SKM-1 (cell line): ENCODE measurements around the gene HTR2A.
"Not testable (repeated sequence)": the region's sequence is repeated elsewhere in the genome, so short reads cannot be mapped to it uniquely, and the experiment has no call there.

Experiments
- DNase-seq: peaks from one replicate; lab custom pipeline; 2025; ENCODE audit not compliant: unreplicated experiment; lab: John Stamatoyannopoulos, UW

HTR2A gene

GRCh38 chr13:46812301-46812797, 84.5 kb downstream of the HTR2A start:
- DNase-seq = no peak

- DNase-seq = no peak
Measured at GRCh38 chr13:46810440-46810839, 86.4 kb downstream of the HTR2A start.

DNA sequence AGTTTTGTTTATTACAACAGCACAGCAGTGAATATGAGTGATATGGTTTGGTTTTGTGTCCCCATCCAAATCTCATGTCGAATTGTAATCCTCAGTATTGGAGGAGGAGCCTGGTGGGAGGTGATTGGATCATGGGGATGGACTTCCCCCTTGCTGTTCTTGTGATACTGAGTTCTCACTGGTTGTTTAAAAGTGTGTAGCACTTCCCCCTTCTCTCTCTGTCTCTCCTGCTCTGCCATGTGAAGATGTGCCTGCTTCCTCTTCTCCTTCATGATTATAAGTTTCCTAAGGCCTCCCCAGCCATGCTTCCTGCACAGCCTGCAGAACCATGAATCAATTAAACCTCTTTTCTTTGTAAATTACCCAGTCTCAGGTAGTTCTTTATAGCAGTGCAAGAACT, 91.9 kb downstream of the HTR2A start:
- not testable (repeated sequence) for DNase-seq

DNA sequence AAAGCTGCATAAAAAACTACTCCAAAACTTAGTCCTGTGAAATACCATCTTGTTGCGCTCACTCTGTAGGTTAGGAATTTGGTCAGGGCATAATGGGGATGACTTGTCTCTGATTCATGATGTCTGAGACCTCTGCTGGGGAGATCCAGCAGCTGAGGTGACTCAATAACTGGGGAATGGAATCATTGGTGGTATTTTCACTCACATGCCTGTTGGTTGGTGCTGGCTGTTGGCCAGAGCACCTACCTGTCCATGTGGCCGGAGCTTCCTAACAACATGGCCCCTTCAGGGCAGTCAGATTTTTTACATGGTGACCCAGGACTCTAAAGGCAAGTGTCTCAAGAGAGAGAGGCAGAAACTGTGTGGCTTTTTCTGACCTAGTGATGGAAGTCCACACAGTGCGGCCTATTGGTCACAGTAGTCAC, 92.5 kb downstream of the HTR2A start:
- DNase-seq = no peak

DNA sequence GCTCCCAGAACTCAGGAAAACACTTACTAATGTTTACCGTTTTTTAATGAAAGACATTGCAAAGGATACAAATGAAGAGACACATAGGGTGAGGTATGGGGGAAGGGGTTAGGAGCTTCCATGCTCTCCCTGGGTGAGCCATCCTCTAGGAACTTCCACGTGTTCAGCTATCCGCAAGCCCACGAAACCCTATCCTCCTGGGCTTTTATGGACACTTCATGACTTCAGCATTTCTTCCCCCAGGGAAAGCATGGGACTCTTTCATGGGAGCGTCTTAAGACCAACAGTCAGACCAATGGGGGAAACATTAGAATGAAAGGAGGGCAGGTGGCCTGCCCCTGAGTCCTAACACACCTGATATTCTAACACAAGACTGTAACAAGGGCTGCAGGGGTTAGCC, 93.3 kb downstream of the HTR2A start:
- DNase-seq = no peak

DNA sequence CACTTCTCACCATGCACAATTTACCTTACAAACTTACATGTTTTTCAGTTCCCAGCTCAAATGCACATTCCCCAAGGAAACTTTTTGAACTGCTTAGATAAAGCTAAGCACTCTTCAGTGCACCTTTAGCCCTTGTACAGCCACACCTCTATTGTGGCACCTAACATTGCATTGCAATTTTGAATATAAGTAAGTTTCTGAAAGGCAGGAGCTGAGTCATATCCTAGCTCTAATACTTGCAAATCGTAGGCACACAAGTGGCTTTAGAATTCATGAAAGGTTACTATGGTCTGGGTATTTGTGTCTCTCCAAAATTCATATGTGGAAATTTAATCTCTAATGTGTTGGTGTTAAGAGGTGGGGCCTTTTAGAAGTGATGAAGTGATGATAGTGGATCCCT, 95.0 kb downstream of the HTR2A start:
- DNase-seq = no peak

- DNase-seq = no peak
Measured at GRCh38 chr13:46799139-46799538, 97.7 kb downstream of the HTR2A start.

- no peak for DNase-seq
Measured at GRCh38 chr13:46797501-46798237, 99.2 kb downstream of the HTR2A start.

GRCh38 chr13:46796515-46797474, 100.1 kb downstream of the HTR2A start, which contains the start of gene ESD:
TSS of gene ESD (minus strand) at chr13:46797161. CDS start at chr13:46791413, 5,748 bp downstream.
- DNase-seq = peak; percentile 74

DNA sequence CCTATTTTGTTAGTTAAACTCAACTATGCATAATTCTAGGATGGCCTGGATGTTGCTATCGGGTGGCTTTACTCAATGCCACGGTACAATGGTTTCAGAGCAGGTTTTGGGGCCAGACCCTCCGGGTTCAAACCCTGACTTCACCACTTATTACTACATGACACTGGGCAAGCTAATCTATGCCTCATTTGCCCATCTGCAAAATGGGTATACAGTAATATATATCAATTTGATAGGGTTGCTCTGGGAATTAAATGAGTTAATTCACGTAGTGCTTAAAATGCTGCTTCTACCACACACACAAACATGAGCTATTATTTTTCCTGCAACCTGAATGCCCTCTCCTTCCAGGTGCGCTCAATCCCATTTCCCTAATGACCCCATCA, 100.7 kb downstream of the HTR2A start:
- no peak for DNase-seq

DNA sequence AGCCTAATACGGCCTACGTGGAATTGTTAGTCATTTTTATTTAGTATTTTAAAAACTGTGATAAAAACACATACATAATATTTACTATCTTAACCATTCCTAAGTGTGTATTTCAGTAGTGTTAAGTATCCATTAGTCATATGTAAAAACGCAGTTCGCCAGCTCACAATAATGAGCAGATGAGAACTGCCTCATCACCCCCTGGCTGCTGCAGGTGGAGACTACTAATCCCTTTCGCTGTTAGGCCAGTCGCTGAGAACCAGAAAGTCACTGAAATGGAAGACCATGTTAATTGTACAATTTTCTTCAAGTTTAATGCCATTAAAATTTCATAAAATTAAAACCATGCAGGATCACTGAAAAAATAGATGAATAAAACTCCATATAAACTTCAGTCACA, 101.5 kb downstream of the HTR2A start:
- no peak for DNase-seq

DNA sequence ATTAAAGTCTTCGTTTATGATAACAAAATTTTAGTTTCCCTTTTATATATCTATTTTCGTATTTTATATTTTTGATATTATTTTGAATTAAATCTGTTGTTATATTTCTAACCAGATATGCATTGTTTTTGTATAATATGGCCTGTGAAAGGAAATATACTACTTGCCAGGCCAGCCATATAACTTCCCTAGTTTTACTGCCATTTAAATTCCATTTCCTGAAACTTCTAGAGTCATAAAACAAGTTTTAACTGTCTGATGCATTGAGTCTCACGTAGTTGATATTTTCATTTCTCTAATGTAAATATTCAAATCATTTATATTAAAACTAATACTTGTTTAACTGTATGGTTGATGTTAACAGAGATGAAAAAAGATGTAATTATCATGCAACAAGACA, 113.3 kb downstream of the HTR2A start:
- no peak for DNase-seq

DNA sequence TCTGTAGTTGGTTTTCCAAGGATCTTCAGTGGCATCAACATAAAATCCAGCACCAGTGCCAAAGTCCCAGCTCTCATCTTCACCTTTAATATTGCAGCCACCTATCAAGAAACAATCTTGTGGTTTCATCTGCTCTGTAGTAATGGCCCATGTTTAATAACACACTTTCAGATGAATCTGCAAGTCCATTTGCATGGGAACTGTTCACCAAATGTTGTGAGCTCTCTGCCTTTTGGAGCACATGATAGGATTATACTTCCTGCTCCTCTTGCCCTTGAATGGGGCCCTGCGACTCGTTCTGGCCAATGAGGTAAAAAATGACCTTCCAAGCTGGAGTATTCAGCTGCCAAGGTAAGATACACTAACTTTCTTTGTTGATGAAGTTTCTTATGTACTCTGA, 114.2 kb downstream of the HTR2A start:
- DNase-seq = no peak

DNA sequence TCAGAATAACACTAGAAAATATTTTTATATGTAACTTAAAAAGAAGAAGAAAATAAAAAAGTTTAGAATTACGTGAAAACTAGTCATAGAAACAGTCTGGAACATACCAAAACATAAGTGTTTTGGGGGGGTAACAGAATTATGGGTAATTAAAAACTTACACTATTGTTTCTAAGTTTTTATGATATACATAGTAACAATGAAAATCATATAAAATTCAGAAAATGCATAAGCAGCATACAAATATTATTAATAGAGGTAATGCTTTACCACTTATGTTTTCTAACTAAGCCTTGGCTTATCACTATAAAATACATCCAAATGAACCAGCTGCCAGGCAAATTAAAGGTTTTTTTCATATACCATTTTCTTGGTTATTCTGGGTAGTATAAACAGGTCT, 114.8 kb downstream of the HTR2A start:
- no peak for DNase-seq
